SU-DHL-6 (cell line): Measurements from ENCODE around the gene ARL2BP.

Experiments
- EZH2phosphoT487 ChIP-seq: fragments of 200-600 bp; sonication (generic), shearing (Covaris generic); conservative IDR thresholded peaks from 2 replicates; pipeline ENCODE4 v1.6.1; 2018; ENCODE audit warnings: mild to moderate bottlenecking, antibody characterized with exemption, low read length, moderate library complexity, mixed read lengths
- TF ChIP-seq, protein P1 (sequence below): fragments of 200-600 bp; sonication (generic); IDR thresholded peaks from one replicate; pipeline ENCODE4 v1.5.1; 2017; ENCODE audit warnings: antibody characterized with exemption, mild to moderate bottlenecking, low read length, moderate library complexity; ENCODE audit not compliant: insufficient read depth, poor library complexity, severe bottlenecking

GRCh38 chr16:57224651-57225335 is 20.3 kb upstream of the ARL2BP start:
- TF ChIP-seq, protein P1, sequence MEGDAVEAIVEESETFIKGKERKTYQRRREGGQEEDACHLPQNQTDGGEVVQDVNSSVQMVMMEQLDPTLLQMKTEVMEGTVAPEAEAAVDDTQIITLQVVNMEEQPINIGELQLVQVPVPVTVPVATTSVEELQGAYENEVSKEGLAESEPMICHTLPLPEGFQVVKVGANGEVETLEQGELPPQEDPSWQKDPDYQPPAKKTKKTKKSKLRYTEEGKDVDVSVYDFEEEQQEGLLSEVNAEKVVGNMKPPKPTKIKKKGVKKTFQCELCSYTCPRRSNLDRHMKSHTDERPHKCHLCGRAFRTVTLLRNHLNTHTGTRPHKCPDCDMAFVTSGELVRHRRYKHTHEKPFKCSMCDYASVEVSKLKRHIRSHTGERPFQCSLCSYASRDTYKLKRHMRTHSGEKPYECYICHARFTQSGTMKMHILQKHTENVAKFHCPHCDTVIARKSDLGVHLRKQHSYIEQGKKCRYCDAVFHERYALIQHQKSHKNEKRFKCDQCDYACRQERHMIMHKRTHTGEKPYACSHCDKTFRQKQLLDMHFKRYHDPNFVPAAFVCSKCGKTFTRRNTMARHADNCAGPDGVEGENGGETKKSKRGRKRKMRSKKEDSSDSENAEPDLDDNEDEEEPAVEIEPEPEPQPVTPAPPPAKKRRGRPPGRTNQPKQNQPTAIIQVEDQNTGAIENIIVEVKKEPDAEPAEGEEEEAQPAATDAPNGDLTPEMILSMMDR, result no peak
- no peak for TF ChIP-seq EZH2phosphoT487
